ENCODE results near the gene BTBD2. TPM values are rescaled to one million over a fixed set of nuclear protein-coding genes. Genes with fewer than 3 reads are reported as not detected.

The BTBD2 gene
- total and polyA plus RNA-seq, 2 donors (not counting 1 experiment from before 2014, with no cell fraction given): 75.2 to 85.6 TPM

GRCh38 chr19:1938071-1938470, 77.4 kb downstream of the BTBD2 start:
- ChIA-PET CTCF (no interaction called here), POLR2A (no interaction called here)
- Histone ChIP-seq H3K9ac (ENCODE audit: low read length) (no peak overlapping the region), H3K27ac (ENCODE audit: low read length in 2 of 2) (no peak overlapping the region), H3K4me2 (replicated peaks; ENCODE audit: low read depth, low read length, poor library complexity, severe bottlenecking) (no peak overlapping the region), H3K27me3 (replicated peaks in 1 of 4; ENCODE audit: control extremely low read depth in 1 of 4, control insufficient read depth in 3 of 4, insufficient read depth in 4 of 4, low read length in 3 of 4) (no peaks in the 10 kb centered on the region), H3K4me3 (ENCODE audit: control extremely low read depth in 1 of 5, extremely low read depth in 1 of 5, insufficient read depth in 1 of 5, low read depth in 2 of 5, low read length in 4 of 5) (no peak overlapping the region), H3K79me2 (ENCODE audit: control insufficient read depth, insufficient read depth, low read length) (peaks cover 54% of the 10 kb centered on the region), H2AFZ (ENCODE audit: insufficient read depth, low read depth, low read length, poor library complexity, severe bottlenecking) (no peak overlapping the region), H3K4me1 (ENCODE audit: control insufficient read depth in 2 of 2, insufficient read depth in 2 of 2, low read length in 2 of 2) (peaks cover 29 to 46% of the 10 kb centered on the region in 2 donors), H4K20me1 (ENCODE audit: control insufficient read depth, insufficient read depth, low read length, poor library complexity, severe bottlenecking) (peaks cover 15% of the 10 kb centered on the region), H3K9me3 (ENCODE audit: control extremely low read depth in 1 of 3, control insufficient read depth in 2 of 3, insufficient read depth in 1 of 3, low read length in 2 of 3) (peaks cover 0 to 15% (median 3%) of the 10 kb centered on the region in 3 donors), H3K36me3 (replicated peaks in 1 of 2; ENCODE audit: control extremely low read depth in 1 of 2, control insufficient read depth in 1 of 2, extremely low read depth in 1 of 2, insufficient read depth in 2 of 2, low read length in 1 of 2) (peaks cover 0 to 4% of the 10 kb centered on the region in 2 experiments)
- no peak for TF ChIP-seq EZH2 (IDR thresholded peaks at IDR 0.05; ENCODE audit: borderline replicate concordance, insufficient read depth, low read depth, low read length, poor library complexity, severe bottlenecking)
- TF ChIP-seq CTCF (IDR thresholded peaks at IDR 0.05): no peak
- Mint-ChIP-seq H3K4me1 (peaks cover 39% of the 10 kb centered on the region), H3K27ac (peak overlapping the region; percentile 65), H3K4me3 (no peak overlapping the region), H3K9me3 (ENCODE audit: insufficient read depth) (peaks cover 2% of the 10 kb centered on the region), H3K27me3 (no peaks in the 10 kb centered on the region)
- DNase-seq (no peak), ATAC-seq (ENCODE audit: low read depth) (no peak)
- intact Hi-C loops (cut with micrococcal nuclease): no loop called here
- WGBS (ENCODE audit: insufficient coverage): 100% methylated on average over 2 of the region's 7 CpGs

- no peak overlapping the region for H3K4me3 ChIP-seq (ENCODE audit: control extremely low read depth in 1 of 5, extremely low read depth in 1 of 5, insufficient read depth in 1 of 5, low read depth in 2 of 5, low read length in 4 of 5)
- peak overlapping the region in 1 of 2 donors; percentile 14 for H3K27ac ChIP-seq (ENCODE audit: low read length in 2 of 2)
- H4K20me1 ChIP-seq (ENCODE audit: control insufficient read depth, insufficient read depth, low read length, poor library complexity, severe bottlenecking): peaks cover 4% of the 10 kb centered on the region
- H3K27me3 Mint-ChIP-seq: no peaks in the 10 kb centered on the region
- ChIA-PET CTCF (interaction anchor here (0.7 to 1.4 kb wide), 3 partner anchors 9 to 379 kb away, joined by 3 to 4 read pairs (median 3); no protein-coding TSS in a partner anchor), POLR2A (interaction anchor here (1.6 kb wide), 1 partner anchor 9 kb away, joined by 5 read pairs; no protein-coding TSS in a partner anchor)
- ATAC-seq (ENCODE audit: low read depth) (no peak), DNase-seq (no peak)
- peaks cover 41% of the 10 kb centered on the region for H3K4me1 Mint-ChIP-seq
- intact Hi-C loops (cut with micrococcal nuclease): no loop called here
- peaks cover 0 to 20% (median 3%) of the 10 kb centered on the region in 3 donors for H3K9me3 ChIP-seq (ENCODE audit: control extremely low read depth in 1 of 3, control insufficient read depth in 2 of 3, insufficient read depth in 1 of 3, low read length in 2 of 3)
- H2AFZ ChIP-seq (ENCODE audit: insufficient read depth, low read depth, low read length, poor library complexity, severe bottlenecking): no peak overlapping the region
- H3K4me3 Mint-ChIP-seq: no peak overlapping the region
- H3K4me2 ChIP-seq (replicated peaks; ENCODE audit: low read depth, low read length, poor library complexity, severe bottlenecking): no peak overlapping the region
- H3K79me2 ChIP-seq (ENCODE audit: control insufficient read depth, insufficient read depth, low read length): peaks cover 52% of the 10 kb centered on the region
- peaks cover 0 to 4% of the 10 kb centered on the region in 2 experiments for H3K36me3 ChIP-seq (replicated peaks in 1 of 2; ENCODE audit: control extremely low read depth in 1 of 2, control insufficient read depth in 1 of 2, extremely low read depth in 1 of 2, insufficient read depth in 2 of 2, low read length in 1 of 2)
- 93% methylated on average over 22 of the region's 24 CpGs for WGBS (ENCODE audit: insufficient coverage)
- peaks cover 2% of the 10 kb centered on the region for H3K9me3 Mint-ChIP-seq (ENCODE audit: insufficient read depth)
- no peak for TF ChIP-seq CTCF (IDR thresholded peaks at IDR 0.05)
- no peak for TF ChIP-seq EZH2 (IDR thresholded peaks at IDR 0.05; ENCODE audit: borderline replicate concordance, insufficient read depth, low read depth, low read length, poor library complexity, severe bottlenecking)
- H3K27me3 ChIP-seq (replicated peaks in 1 of 4; ENCODE audit: control extremely low read depth in 1 of 4, control insufficient read depth in 3 of 4, insufficient read depth in 4 of 4, low read length in 3 of 4): no peaks in the 10 kb centered on the region
- H3K4me1 ChIP-seq (ENCODE audit: control insufficient read depth in 2 of 2, insufficient read depth in 2 of 2, low read length in 2 of 2): peaks cover 35 to 51% of the 10 kb centered on the region in 2 donors
- H3K27ac Mint-ChIP-seq: peak overlapping the region; percentile 63
- no peak overlapping the region for H3K9ac ChIP-seq (ENCODE audit: low read length)
These were observed 78.5 kb downstream of the BTBD2 start for GRCh38 chr19:1936916-1937610.

Data from B cell (primary cell).